Progenitor cell of endocrine pancreas (in vitro differentiated cells): ENCODE results near the gene ZDHHC6. TPM values are rescaled to one million over a fixed set of nuclear protein-coding genes. Genes with fewer than 3 reads are reported as not detected.

ENCODE experiments used
- DNase-seq: peaks from one replicate; pipeline ENCODE4 v3.0.0; 2021; ENCODE audit warnings: low spot score; ENCODE audit not compliant: unreplicated experiment
- H3K27ac Mint-ChIP-seq: 2 replicates; pipeline ENCODE4 v1.8.0; 2021; ENCODE audit warnings: mild to moderate bottlenecking, moderate library complexity, mixed read lengths
- H3K27me3 Mint-ChIP-seq: 2 replicates; pipeline ENCODE4 v1.8.0; 2021; ENCODE audit warnings: mixed read lengths
- H3K36me3 Mint-ChIP-seq: 2 replicates; pipeline ENCODE4 v1.8.0; 2022; ENCODE audit warnings: mixed read lengths; ENCODE audit not compliant: insufficient read depth
- H3K4me1 Mint-ChIP-seq: 2 replicates; pipeline ENCODE4 v1.8.0; 2021; ENCODE audit warnings: low read depth, mixed read lengths
- H3K4me3 Mint-ChIP-seq: 2 replicates; pipeline ENCODE4 v1.8.0; 2021; ENCODE audit warnings: low read depth, mild to moderate bottlenecking, moderate library complexity, mixed read lengths
- H3K9me3 Mint-ChIP-seq: 2 replicates; pipeline ENCODE4 v1.8.0; 2021; ENCODE audit warnings: low read depth, mixed read lengths
- CTCF ChIP-seq: fragments of 200-600 bp; sonication (generic); IDR thresholded peaks from one replicate; pipeline ENCODE4 v1.5.0; 2021; ENCODE audit warnings: antibody characterized with exemption, mild to moderate bottlenecking; ENCODE audit not compliant: unreplicated experiment
- total RNA-seq: library from RNA; stranded (reverse); gene quantifications from 2 replicates; pipeline ENCODE4 v1.2.1, GENCODE V29; 2021

The ZDHHC6 gene
- total RNA-seq, 1 donor from 2014 or later, result 47.9 TPM

GRCh38 chr10:112433136-112433535 lies 13.6 kb downstream of the ZDHHC6 start:
- H3K36me3 Mint-ChIP-seq, result peaks cover 14% of the 10 kb centered on the region
- no peak for DNase-seq
- no peaks in the 10 kb centered on the region for H3K9me3 Mint-ChIP-seq
- H3K27me3 Mint-ChIP-seq, result no peaks in the 10 kb centered on the region
- H3K4me3 Mint-ChIP-seq, result no peak overlapping the region
- TF ChIP-seq CTCF, result no peak
- no peak overlapping the region for H3K27ac Mint-ChIP-seq
- H3K4me1 Mint-ChIP-seq, result no peaks in the 10 kb centered on the region

- Mint-ChIP-seq H3K4me3 (no peak overlapping the region), H3K4me1 (peaks cover 10% of the 10 kb centered on the region), H3K36me3 (peaks cover 12% of the 10 kb centered on the region), H3K27me3 (peaks cover 16% of the 10 kb centered on the region), H3K27ac (peak overlapping the region; percentile 22), H3K9me3 (no peaks in the 10 kb centered on the region)
- TF ChIP-seq CTCF, result no peak
- DNase-seq, result no peak
These were observed 17.0 kb downstream of the ZDHHC6 start for GRCh38 chr10:112429654-112430230.

- Mint-ChIP-seq H3K27ac (peak overlapping the region; percentile 22), H3K4me1 (peaks cover 14% of the 10 kb centered on the region), H3K27me3 (peaks cover 16% of the 10 kb centered on the region), H3K9me3 (no peaks in the 10 kb centered on the region), H3K4me3 (no peak overlapping the region), H3K36me3 (peaks cover 12% of the 10 kb centered on the region)
- DNase-seq, result no peak
- TF ChIP-seq CTCF, result no peak
These were observed 17.6 kb downstream of the ZDHHC6 start for GRCh38 chr10:112429147-112429546.

GRCh38 chr10:112426111-112426510 lies 20.6 kb downstream of the ZDHHC6 start:
- Mint-ChIP-seq H3K27me3 (peaks cover 28% of the 10 kb centered on the region), H3K4me3 (no peak overlapping the region), H3K36me3 (peaks cover 7% of the 10 kb centered on the region), H3K9me3 (no peaks in the 10 kb centered on the region), H3K4me1 (peaks cover 25% of the 10 kb centered on the region), H3K27ac (no peak overlapping the region)
- TF ChIP-seq CTCF, result no peak
- no peak for DNase-seq

GRCh38 chr10:112424651-112425050 lies 22.1 kb downstream of the ZDHHC6 start:
- no peak for TF ChIP-seq CTCF
- peaks cover 33% of the 10 kb centered on the region for H3K27me3 Mint-ChIP-seq
- H3K9me3 Mint-ChIP-seq, result no peaks in the 10 kb centered on the region
- peaks cover 25% of the 10 kb centered on the region for H3K4me1 Mint-ChIP-seq
- no peak overlapping the region for H3K27ac Mint-ChIP-seq
- no peak for DNase-seq
- no peak overlapping the region for H3K4me3 Mint-ChIP-seq
- peaks cover 7% of the 10 kb centered on the region for H3K36me3 Mint-ChIP-seq
